RPMI8226 (cell line): ENCODE data around the gene CLDN16.

ENCODE experiments used
- DNase-seq: peaks from one replicate; pipeline ENCODE4 v3.0.0-alpha.2; 2015

Gene CLDN16

GRCh38 chr3:190381441-190381840 is 6.5 kb upstream of the CLDN16 start:
- DNase-seq: no peak

GRCh38 chr3:190382082-190382481 is 5.9 kb upstream of the CLDN16 start:
- no peak for DNase-seq

- DNase-seq: peak; percentile 60
Measured at GRCh38 chr3:190384309-190384756, 3.6 kb upstream of the CLDN16 start.

DNA sequence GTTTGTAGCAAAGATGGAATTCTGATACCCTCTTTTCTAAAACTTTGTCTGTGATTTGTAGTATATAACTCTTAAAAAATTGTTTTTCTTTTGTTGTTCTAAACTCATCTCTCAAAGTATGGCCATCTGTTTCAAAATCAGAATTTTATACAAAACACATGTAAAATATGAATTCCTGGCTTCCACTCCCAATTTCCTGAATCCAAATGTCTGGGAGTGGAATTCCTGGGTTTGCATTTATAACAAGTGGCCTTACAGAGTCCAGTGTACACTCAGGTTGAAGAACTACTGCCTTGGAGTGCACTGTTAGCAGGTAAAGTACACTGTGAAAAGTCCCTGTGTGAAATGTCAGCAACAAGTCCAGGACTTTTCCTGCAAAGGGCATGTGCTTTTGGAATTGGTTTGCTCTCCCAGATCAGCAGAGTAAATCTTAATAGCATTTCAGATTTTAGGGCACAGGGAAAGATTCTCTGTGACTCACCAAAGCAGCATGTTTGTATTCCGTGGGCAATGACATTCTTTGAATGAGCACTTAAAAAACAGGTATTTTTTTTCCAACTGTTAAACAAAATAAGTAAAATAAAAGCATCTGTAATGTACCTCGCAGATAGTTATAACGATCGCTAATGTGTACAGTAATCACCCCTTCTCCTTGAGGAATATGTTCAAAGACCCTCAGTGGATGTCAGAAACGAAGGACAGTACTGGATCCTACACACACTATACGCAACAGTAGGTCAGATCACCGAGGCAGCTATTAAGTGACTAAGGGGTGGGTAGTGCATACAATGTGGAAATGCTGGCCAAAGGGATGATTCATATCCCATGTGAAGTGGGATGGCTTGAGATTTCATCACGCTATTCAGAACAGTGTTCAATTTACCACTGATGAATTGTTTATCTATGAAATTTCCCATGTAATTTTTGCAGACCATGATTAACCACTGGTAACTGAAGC is 2.0 kb upstream of the CLDN16 start:
- DNase-seq: no peak

DNA sequence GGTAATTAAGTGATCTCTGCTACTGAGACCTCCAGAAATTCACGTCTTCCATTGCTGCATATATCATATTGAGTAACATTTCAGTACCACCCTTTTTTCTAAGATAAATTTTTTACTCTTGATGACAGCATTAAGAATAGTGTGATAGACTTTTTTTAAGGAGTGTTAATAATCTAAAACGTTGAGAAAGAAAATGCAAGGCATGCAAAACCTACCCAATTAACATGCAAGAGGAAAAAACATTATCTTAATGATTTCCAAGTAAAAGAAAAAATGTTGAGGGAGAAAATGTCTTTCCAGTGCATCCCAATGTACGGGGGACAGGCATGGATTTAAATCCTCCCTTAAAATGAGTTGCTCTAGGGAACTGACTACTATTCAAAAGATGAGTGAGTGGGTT is 740 bp downstream of the CLDN16 start:
- no peak for DNase-seq

DNA sequence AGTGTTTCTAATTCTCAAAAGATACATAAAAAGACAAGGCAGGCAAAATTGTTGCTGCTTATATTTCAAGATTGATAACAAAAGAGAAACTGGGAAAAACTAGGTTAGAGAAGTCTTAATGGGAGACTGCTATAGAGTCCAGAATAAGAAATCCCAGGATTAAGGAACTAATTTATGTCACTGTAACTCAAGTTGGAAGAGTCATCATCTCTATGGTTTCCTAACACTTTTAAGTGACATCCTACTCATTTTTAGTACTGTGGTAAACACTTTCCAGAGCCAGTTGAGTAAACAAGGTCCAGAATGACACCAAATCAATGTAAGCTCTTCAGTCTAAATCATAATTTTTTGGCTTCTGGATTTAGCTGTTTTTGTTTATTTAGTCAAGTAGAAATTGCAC is 8.0 kb downstream of the CLDN16 start:
- DNase-seq: no peak

GRCh38 chr3:190397889-190398288 is 9.9 kb downstream of the CLDN16 start:
- no peak for DNase-seq

DNA sequence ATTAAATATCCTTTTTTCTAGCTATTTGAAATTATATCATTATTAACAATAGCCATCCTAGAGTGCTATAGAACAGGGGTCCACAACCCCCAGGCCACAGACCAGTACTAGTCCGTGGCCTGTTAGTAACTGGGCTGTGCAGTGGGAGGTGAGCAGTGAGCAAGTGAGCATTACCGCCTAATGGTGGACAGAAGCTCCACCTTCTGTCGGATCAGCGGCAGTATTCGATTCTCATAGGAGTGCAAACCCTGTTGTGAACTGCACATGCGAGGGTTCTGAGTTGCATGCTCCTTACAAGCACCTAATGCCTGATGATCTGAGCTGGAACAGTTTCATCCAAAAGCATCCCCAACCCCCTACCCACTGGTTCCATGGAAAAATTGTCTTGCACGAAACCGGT is 11.7 kb downstream of the CLDN16 start:
- no peak for DNase-seq

DNA sequence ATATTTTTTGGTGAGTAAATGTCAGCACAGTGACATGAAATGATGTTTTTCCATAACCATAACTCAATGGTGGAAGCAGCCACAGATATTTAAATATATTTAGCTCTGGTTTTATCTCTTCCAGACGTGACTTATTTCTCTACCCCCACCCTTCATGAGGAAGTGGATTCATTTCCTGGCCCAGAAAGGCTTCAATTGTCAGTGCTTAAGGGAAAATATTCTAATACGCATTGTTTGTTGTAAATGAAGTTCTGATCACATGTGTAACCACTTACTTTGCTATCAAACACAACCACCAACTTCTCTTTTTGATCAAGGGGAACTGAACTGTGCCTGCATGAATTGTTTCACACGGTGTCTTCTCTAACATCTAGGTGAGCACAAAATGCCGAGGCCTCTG is 14.0 kb downstream of the CLDN16 start:
- no peak for DNase-seq

DNA sequence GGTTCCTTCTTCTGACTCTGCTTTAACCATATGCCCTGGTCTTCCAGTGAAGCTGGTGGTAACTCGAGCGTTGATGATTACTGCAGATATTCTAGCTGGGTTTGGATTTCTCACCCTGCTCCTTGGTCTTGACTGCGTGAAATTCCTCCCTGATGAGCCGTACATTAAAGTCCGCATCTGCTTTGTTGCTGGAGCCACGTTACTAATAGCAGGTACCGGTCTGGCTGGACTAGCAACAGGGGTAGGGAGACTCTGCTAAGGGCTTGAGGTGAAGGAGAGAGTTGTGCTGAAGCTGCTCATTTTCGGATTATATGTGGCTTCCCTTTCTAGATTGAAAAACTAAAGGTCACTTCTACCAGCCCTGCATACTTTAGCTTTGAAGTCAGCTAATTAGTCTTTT is 16.8 kb downstream of the CLDN16 start:
- DNase-seq: no peak

GRCh38 chr3:190414297-190414696 is 26.3 kb downstream of the CLDN16 start:
- DNase-seq: no peak

GRCh38 chr3:190424108-190424477 is 36.1 kb downstream of the CLDN16 start:
- DNase-seq: no peak

DNA sequence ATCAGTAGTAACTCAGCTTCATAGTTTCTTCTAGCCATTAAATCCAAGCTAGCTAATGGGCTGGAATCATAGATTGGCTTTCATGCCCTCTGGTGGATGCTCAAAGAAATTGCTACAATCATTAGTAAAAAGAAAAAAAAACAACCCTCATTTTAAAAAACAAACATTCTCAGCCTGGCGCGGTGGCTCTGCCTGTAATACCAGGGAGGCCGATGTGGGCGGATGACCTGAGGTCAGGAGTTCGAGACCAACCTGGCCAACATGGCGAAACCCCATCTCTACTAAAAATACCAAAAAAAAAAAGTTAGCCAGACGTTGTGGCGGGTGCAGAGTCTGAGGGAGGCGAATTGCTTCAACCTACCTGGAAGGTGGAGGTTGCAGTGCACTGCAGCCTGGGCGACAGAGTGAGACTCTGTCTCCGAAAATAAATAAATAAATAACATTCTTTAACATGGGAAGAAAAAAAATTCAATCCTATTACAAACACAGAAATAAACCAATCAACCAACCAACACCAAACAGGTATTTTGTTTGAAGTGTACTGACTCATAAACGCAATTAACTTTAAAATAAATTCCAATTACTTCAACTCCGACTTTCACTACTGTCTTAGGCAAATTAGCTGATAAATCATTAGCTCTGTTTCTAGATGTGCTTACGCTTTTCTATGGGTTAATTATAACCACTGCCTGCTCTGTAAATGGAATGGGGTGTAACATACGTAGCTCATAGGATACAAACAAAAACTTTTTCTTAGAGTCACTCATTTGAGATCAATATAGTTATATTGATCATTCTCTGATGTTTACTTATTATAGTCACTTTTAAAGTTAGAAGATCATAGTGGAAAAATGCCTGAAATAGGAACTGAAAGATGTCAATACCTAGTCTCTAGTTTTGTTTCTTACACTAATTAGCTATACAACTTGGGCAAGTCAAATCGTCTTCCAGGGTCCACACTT is 36.8 kb downstream of the CLDN16 start:
- peak; percentile 69 for DNase-seq

GRCh38 chr3:190425833-190426232 is 37.9 kb downstream of the CLDN16 start:
- no peak for DNase-seq

DNA sequence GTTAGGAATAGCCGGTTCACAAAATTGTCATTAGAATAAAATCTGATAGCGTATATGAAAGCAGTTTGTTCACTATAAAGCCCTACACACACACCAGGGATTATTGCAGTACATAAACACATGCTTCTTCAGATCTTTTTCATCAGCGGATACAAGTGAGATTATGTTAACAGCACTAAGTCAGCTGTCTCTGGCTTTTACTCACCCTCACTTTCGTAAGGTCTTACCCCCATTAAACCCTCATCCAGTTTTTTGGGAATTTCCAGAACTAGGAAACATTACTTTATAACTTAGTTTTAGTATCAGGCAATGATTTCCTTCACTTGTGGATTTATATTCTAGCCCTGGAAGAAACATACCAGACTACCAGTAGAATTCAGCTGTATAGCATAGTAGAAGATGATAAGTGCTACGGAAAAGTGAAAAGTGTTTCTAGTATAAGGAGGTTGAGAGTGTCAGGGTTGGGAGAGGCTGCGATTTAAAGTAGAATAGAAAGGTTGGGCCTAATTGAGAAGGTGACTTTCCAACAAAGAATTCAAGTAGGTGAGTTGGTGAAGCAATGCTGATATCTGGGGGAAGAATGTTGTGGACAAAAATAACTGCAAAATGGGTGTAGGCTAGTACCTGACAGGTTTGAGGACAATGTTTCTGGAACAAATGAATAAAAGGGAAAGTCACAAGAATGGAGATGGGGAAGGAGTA is 39.0 kb downstream of the CLDN16 start:
- no peak for DNase-seq

DNA sequence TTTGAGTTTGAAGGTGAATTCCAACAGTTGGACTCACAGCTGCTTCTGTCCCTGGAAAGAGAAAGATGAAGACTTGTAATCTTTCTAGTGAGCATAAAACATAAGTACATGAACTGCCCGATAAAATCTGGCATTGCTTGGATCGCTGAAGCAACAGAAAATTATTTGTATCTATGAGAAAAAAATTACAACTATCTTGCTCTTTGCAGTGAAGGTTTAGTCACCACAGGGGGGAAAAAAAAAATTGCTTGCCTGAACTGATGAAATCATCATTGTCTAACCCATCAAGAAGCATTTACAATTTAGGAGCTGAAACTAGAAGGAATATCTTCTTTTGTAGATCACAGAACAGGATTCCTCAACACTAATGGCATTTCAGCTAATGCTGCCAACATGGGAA is 41.7 kb downstream of the CLDN16 start:
- no peak for DNase-seq

GRCh38 chr3:190430906-190431305 is 42.9 kb downstream of the CLDN16 start:
- no peak for DNase-seq

DNA sequence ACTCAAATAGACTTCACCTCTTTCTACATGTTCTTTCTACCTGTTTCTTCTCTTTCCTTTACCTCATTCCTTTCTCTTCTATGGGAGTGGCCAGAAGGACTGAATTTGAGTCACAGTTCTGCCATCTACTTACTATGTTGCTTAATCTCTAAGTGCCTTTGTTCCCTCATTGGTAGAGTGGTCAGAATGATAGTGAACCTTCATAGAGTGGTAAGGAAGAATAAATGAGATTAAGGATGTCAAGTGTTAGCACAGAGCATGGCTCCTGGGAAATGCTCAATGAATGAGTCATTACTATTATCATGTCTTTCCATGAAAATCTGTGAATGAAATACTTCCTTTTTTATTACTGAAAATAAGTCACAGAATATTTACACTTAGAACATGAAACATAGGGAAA is 44.3 kb downstream of the CLDN16 start:
- DNase-seq: no peak

- DNase-seq: no peak
Measured at GRCh38 chr3:190433626-190434025, 45.7 kb downstream of the CLDN16 start.

- DNase-seq: no peak
Measured at GRCh38 chr3:190435618-190436017, 47.7 kb downstream of the CLDN16 start.

GRCh38 chr3:190436331-190436730 is 48.4 kb downstream of the CLDN16 start:
- DNase-seq: no peak

DNA sequence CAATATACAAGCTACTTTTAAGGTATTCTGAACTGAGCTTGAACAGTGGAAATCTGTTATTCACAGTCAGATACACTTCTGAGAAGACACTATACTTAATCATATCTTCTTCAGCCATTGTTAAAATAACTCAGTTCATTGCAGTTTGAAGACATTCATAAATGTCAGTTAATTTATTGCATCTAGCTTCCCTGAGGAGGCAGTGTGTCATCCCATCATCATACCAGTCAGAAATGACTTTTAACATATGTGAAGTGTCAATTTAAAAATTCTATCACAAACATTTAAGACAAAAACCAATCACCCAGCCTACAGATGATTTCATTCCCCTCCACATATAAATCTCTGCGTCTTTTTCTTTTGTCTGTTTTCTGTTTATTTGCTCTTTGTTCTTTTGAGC is 54.3 kb downstream of the CLDN16 start:
- DNase-seq: no peak

DNA sequence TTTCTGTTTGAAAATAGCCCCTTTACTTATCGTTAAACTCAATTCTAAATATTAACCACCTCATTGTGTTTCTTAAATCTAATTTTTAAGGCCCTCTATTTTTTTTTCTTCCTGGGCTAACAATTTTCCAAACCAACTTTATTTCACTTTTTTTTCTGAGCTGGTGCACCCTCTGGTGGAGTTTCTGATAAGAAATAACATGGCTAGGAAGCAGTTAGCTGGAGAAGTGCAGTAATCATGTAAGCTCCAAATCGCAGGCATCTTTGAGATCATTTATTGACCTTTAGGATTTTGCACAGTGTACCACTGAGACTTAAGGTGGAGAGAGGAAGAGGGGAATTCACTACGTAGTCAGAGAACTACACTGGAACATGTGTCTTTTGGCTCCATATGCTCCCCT is 55.3 kb downstream of the CLDN16 start:
- no peak for DNase-seq
